GM21786 (cell line): Measurements from ENCODE around the gene DTD1.
A peak's percentile ranks its signal among the peaks of the same experiment; 100 is the strongest.
"Not testable (repeated sequence)": the region's sequence is repeated elsewhere in the genome, so short reads cannot be mapped to it uniquely, and the experiment has no call there.

Experiments used
- ATAC-seq: cut with Tn5 transposase; IDR thresholded peaks from one replicate; pipeline ENCODE4 v1.9.1; 2021; ENCODE audit not compliant: unreplicated experiment

The DTD1 gene

DNA sequence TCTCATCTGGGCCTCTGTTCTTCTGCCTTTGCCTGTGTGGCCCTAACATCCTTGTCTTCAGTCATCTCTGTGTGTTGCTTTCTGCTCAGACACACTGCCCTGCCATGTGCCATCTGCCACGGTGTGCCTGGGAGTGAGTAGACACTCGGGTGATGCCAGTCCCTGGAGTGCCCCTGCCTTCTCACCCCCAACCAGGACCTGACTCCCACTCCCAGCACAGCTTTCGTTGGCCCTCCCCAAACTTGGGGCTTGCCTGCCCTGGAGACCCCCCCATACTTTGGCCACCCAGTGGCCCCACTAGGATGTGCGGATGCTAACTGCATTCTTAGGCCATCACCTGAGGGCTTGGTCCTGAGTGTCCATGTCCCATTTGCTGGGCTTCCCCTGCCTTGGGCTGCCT lies 149.3 kb downstream of the DTD1 start:
- ATAC-seq: no peak

DNA sequence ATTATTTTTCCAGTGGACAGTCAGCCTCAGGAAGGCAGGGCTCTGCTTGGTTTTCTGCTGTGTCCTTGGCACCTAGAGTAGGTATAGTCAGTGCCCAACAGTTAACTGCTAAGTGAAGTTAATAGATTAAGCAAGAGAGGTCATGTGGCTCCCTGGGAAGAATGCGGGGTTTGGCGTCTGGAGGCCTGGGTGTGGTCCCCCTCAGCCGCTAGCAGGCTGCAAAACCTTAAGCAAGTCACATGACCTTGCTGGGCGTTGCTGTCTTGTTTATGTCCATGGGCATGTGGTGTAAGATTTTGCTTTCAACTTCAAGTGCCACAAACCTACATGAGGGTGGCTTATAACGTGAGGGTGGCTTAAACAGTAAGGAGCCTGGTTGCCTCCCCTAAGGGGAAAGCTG lies 150.2 kb downstream of the DTD1 start:
- ATAC-seq: no peak

DNA sequence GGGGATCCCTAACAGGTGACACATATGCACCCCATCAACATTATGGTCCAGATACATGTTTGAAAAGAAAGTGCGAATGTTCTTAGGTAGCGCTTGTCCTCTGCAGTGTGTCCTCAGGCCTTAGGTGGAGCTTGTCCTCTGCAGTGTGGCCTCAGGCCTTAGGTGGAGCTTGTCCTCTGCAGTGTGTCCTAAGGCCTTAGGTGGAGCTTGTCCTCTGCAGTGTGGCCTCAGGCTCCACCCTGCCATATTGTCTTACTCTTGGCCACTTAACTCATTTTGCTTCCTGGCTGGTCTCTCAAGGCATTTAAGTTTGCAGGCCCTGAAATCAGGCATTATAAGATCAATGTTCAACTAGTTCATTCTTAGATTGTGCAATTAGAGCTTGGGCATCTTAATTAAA lies 151.0 kb downstream of the DTD1 start:
- ATAC-seq: no peak

DNA sequence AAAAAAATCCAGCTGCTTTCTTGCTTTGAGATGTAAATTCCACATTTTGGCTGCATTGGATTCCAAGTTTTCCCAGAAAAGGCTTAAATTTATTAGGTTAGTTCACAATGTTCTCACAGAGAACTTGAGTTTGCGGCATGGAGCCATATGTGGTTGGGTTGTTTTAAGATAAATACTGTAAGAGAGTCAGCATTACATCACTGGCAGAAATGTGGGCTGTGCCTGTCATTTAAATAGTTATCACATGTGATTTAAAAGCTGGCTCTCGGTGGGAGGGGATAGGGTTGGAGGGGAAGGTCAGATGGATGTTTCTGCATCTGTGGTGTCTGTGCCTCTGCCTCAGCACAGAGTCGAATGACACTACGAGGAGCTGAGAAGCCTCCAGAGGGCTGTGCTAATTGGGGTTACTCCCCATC lies 151.9 kb downstream of the DTD1 start:
- no peak for ATAC-seq

DNA sequence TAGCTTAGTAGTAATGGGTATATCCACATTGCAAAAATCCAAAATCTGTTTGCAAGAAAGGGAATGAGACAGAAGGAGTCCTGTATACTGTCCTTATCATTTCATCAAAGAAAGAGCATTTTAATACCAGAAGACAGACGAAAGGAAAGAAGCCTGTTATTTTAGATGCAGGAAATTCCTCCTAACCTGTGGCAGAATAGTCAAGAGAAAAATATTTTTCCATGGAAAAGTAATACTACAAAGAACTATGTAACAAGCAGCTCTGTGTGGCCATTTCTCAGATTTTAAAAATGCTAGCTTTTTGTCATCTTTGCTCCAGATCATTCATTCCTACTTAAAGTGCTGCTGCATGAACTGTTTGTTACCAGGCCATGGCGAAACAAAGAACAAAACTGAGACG lies 152.9 kb downstream of the DTD1 start:
- no peak for ATAC-seq

DNA sequence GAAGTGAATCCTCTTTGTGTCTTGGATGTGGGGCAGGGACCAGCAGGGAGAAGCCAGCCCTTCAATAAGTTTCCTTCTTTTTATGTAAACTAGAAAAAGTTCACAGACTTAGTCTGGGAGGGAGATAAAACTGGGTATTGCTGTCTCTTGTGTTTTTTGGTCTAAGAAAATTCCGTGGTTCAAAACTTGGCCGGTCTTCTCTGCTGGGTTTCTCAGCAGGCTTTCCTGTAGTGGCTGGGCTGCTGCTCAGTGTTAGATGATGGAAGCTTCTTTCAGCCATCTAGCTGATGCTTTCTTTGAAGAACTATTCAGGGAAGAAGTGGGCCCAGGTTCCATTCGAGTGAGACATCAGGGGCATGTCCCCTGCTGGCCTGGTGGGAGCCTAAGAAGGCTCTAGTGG lies 155.0 kb downstream of the DTD1 start:
- no peak for ATAC-seq

DNA sequence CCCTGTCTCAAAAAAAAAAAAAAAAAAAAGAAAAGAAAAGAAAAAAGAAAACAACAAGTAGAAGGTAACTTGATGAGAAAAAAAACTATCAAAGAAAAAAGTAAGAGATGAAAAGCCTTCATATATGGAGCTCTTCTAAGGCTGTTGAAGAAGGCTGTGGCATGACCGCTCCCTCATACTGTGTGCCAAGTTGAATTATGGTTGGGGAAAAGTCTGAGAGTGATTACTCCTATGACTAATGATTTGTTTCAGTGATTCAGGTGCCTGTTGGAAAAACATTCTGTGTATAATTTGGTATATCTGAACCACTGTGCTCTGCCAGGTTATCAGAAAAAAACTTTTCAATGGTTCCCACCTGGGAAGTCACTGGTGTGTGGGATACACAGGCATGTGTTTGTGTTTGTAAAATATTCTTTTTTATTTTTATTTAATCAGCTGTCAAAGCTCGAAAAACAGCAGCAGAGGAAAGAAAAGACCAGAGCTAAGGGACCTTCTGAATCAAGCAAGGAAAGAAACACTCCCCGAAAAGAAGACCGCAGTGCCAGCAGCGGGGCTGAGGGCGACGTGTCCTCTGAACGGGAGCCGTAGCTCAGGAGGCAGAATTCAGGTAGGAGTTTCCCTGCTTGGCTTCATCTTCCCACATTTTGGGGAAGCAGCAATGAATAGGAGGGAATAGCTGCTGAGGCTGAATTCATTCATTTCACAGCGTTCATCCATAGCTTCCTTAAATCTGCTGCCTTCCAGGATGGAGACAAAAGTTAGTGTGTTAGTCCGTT lies 156.0 kb downstream of the DTD1 start:
- ATAC-seq: no peak

DNA sequence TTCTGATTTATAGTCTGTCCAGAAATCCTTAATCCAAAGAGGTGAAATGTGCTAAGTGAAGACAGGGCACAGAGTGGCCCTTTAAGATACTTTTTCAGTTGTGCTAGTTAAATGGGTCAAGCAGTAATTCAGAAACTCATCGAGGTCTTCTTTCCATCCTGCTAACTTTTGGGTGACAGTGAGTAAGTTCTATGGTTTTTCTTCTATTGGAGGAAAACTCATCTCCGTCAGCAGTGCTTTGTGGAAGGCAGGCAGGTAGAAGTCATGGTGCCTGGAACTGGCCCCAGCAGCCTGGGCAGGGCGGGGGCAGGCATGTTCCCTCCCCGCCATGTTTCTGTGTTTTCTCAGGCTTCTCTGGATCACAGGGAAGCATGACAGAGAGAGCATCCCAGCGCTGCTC lies 159.2 kb downstream of the DTD1 start:
- no peak for ATAC-seq

DNA sequence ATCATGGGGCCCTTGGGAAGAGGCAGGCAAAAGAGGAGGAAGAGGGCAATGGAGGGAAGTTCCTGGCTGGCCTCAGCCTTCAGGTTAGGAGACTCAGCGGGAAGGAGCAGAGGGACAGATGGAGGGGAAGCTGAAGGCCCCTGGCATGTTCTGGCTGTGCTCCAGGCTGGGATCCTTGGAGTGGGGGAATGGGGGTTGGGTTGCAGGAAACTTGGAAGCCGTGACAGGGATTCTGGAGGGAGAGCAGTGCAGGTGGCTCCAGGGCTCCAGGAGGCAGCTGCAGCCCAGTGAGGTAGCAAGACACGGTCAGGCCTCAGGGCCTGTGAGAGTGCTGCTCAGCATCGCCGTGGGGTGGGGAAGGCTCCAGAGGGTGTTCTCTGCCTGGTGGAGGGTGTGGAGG lies 161.1 kb downstream of the DTD1 start:
- no peak for ATAC-seq

DNA sequence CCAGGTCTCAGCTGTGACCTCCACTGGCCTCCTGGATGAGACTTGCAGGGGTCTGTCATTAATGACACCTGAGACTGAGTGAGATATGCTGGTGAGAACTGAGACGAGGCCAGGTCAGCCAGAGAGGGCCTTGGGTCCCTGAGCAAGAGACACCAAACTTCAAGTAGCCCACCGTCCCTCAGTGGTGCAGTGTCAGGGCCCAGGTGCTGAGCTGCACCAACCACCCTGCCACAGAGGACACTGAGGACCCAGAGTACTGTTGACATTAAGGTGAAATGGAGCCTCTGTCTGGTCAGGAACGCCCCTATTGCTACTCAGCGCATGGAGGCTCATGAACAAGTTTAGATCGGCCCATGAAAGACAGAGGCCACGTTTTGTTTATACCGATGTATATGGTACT lies 161.7 kb downstream of the DTD1 start:
- ATAC-seq: no peak

DNA sequence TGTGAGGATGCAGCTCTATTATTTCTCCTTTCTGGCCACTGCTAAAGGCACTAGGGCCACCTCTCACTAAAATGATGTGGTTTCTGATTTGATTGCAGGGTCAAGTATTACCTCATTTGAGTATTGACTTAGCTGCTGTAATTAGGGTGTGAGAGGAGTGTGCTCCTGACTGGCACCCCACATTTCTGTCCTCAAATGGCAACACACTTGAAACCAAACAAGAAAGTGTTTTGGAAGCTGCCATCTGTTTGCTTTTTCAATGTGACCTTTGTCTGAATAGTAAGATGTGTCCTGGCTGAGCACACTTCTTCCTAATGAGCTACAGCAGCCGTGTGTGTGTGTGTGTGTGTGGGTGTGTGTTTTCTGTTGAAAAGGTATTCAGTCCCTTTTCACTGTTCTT lies 162.9 kb downstream of the DTD1 start:
- no peak for ATAC-seq

DNA sequence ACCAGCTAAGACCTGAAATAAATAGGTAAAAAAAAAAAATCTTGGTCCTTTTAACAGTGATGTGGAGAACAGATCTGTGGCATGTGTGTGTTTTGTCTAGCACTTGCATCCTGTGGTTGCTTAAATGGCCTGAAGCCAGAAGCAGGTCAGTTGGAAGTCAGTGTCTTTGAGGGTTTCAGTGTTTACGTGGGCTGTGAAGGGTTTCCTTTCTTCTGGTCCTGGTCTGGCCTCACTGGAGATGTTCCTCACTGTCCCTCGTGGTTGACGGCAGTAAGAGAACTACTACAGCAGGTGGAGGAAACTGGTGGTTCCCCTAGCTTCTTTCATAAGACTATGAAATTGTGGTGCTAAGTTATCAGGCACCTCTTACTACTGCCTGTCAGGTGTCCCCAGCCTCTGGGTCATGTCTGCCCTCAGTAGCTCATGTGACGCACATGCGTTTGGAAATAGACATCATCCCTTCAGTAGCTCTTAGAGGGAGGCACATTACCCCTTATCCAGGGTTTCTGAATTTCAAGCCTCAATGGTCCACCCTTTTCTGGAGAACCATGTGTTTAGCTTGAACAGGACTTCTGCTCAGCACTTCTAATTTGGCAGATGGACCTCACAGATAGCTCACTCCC lies 166.3 kb downstream of the DTD1 start:
- ATAC-seq: peak; percentile 98

DNA sequence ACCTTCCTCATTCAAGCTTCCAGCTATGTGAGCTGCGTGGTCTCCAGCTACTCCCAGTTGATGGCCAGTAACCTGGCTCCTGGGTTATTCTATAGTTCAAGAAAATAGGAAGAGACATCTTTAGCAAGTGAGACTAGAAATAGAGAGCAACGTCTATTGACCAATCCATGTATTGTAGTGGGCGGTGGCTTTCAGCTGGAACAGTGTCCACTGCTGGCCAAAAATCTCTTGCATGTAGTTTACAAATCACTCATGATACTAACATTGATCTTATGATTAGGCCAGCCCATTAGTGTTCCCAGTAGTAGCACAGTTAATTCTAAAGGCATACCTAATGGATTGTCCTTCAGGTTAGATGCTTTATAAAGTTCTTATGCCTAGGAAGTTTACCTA lies 166.8 kb downstream of the DTD1 start:
- ATAC-seq: no peak

DNA sequence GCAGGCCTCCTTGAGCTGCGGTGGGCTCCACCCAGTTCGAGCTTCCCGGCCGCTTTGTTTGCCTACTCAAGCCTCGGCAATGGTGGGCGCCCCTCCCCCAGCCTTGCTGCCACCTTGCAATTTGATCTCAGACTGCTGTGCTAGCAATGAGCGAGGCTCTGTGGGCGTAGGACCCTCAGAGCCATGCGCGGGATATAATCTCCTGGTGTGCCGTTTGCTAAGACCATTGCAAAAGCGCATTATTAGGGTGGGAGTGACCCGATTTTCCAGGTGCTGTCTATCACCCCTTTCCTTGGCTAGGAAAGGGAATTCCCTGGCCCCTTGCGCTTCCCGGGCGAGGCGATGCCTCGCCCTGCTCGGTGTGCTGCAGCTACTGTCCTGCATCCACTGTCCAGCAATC lies 173.0 kb downstream of the DTD1 start:
- ATAC-seq: not testable (repeated sequence)

DNA sequence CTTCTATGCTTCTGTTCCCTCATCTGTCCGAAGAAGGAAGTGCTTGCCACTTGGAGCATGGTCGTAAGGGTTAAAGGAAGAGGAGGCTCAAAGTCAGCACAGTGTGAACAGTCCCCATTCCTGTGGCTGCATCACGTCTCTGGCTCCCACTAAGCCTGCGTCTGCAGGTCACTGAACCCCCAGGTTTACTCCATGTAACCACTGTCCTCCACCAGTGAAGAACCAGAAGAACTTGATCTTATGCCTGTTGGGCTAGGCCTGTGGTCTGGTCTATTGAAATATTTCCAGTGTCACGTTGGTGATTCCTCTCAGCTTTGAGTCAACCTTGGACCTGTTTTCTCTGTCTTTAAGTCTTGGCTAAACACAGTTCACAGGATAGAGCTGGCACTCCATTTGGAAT lies 179.8 kb downstream of the DTD1 start:
- ATAC-seq: no peak

DNA sequence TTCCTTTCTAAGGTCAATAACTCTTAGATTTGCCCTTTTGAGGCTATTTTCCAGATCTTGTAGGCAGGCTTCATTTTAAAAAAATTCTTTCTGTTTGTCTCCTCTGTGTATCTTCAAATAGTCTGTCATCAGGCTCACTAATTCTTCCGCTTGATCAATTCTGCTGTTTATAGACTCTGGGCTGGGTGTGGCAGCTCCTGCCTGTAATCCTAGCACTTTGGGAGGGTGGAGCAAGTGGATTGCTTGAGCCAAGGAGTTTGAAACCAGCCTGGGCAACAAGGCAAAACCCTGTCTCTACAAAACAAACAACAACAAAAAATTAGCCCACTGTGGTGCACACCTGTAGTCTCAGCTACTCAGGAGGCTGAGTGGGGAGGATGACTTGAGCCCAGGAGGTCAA lies 185.7 kb downstream of the DTD1 start:
- ATAC-seq: no peak

DNA sequence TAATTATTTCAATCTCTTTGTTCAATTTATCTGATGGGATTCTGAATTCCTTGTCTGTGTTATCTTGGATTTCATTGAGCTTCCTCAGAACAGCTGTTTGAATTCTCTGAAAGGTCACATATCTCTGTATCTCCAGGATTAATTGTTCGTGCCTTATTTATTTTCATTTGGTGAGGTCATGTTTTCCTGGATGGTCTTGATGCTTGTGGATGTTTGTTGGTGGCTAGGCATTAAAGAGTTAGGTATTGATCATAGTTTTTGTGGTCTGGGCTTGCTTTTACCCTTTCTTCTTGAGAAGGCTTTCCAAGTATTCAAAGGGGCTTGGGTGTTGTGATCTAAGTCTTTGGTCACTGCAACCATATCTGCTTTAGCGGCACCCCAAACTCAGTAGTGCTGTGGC lies 186.4 kb downstream of the DTD1 start:
- no peak for ATAC-seq

DNA sequence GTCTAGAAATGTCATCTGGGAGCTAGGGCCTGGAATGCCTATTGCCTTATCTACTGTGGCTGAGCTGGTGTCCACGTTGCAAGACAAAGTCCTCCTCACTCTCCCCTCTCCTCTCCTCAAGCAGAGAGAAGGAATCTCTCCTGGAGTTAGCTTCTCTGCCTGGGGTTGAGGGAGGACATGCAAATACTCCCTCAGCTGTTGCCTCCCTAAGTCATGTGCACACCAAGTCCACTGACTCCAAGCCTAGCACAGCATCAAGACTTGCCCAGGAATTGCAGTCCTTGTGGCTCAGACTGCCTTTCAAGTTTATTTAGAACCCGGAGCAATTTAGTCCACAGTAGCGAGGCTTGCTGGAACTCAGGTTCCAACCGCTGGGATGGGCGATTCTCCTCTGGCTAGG lies 187.8 kb downstream of the DTD1 start:
- ATAC-seq: no peak

DNA sequence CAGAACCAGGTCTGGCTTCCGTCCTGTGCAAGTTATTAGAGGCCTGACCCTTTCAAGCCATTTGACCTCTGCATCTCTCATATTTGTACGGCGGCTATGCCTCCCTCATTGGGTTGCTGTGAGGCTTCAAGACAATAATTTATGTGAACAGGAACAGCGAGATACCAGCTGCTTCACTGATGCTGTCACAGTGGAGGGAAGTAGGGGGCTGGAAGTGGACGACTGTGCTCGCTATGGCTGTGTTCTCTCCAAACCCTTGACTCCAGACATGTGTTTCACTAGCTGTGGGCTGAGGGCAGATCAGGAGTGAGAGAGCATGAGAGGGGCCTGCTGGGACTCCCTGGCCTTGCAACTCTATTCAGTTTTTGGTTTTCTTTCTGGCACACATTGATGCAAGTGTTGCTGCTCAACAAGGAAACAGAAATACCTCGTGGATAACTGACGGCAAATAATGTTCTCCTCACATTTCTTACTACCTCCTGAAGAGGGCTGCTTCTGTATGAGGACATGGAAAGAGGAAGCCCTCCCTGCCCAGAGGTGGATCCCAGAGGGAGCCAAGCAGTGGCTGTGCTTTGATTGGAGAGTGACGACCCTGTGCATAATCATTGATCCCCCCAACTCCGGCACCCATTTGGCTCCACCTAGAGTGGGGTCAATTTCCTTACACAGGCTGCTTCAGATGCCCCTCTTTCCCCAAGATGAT lies 191.0 kb downstream of the DTD1 start:
- ATAC-seq: no peak

DNA sequence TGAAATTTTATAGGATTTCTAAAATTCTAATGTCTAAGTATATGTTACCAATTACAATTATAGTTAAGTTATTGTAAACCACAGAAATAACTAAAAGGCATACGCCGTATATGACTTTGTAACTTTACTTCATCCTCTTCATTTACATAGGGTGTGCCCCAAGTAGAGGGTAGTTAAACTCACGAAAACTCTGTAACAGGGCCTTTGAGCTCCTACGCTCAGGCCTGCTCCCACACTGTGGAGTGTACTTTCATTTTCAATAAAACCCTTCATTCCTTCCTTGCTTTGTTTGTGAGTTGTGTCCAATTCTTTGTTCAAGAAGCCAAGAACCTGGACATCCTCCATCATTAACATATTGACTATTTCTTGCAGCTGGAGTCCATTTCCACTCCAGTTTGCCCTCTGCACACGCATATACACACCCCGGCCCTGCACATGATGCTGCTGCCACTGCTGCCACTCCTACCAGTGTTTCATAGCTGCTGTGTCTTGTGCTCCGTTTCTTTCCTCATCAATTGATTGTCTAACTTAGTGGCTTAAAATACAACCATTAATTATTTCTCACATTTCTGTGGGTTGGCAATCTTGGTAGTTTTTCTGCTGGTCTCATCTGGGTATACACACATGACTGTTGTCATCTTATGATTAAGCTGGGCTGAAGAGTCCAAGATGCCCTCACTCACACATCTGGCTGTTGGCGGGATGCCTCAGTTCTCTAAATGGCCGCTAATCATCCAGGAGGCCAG lies 192.7 kb downstream of the DTD1 start:
- no peak for ATAC-seq

DNA sequence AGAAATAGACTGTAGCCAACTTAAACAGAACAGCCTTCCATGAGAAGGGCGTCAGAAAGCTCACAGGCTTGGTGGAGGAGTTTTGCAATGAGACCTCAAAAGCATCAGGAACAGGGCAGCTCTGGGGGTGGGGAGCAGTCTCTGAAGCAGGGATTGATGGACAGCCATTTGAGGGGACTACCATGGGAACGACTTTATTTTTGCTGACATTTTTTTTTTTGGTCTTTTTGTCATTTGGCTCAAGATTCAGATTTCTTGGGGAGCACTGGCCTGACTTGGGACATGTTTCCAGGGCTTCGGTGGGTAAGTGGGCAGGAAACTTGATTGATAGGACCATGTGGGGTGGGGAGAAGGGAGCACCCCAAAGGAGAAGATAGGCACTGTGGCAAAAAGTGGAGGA lies 193.7 kb downstream of the DTD1 start:
- ATAC-seq: no peak
